CD4-positive, alpha-beta T cell treated with Interleukin-17A for 1 hour (primary cell): ENCODE data around the gene MSL2.
"Not testable (repeated sequence)": the region's sequence is repeated elsewhere in the genome, so short reads cannot be mapped to it uniquely, and the experiment has no call there.

Experiments used
- DNase-seq: peaks from one replicate; pipeline ENCODE4 v3.0.0-alpha.2; 2020

The MSL2 gene

DNA sequence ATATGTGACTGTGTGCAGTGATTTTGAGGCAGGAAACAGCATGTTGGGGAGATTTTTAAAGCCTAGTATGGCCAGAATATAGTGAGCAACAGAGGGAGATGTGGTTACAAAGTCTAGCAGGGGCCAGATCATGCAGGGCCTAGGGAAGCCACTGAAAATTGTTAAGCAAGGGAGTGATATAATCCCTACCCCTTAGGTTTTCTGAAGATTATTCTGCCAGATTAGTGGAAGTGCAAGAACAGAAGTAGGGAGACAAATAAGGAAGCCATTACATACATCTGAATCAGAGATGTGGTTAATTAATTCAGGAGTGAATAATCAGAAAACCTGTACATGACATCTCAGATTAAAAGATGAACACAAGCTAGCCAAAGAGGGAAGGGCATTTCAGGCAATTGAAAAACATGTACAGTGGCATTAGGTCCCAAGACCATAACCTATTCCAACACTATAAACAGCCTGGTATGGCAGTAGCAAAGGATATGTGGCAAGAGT is 54.8 kb downstream of the MSL2 start:
- no peak for DNase-seq

DNA sequence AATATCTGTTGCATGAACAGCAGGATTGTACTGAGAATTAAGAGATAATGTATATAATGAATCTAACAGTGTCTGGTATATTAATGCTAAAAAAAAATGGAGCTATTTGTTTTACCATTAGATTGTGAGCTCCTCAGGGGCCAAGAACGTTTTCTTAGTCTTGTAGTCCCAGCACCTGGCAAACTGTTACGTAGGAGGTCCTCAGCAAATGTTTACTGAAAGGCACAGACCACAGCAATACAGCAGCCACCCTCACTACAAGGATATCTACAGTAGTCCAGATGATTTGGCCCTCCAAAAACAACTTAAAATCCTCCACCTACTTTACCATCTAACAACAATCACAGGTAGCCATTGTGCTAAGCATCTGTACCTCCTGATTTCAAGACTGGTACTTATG is 59.7 kb downstream of the MSL2 start:
- DNase-seq: no peak

DNA sequence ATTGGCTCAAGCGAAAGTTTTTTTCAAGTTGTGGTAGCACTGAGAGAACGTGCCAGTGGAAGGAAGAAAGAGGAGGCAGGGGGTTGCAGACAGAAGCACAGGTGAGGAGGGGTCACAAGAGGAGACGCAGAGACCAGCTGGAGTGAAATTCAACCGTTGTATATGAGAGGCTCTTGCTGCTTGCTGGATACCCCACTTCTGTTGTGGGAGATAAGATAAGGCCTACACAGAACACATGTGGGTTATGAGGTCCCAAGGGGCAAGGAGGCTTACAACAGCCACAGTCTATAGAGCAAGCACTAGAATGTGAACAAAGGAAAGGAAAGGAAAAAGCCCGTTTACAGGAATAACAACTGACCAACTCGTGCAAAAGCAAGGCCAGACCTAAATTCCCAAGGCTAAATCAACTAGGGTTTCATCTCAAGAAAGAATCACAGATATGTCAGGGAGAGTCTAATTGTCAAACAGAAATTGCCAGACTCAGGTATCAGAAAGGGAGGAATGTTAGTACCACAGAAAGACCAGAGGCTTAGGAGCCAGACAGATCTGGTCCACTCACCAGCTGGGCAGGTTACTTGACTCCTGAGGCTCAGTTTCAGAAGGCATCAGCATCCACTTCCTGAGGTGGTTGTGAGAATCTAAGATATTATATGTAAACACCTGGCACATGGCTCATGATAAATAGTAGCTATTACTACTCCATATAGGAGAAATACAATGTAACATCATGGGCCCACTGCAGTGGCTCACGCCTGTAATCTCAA is 60.9 kb downstream of the MSL2 start:
- no peak for DNase-seq

DNA sequence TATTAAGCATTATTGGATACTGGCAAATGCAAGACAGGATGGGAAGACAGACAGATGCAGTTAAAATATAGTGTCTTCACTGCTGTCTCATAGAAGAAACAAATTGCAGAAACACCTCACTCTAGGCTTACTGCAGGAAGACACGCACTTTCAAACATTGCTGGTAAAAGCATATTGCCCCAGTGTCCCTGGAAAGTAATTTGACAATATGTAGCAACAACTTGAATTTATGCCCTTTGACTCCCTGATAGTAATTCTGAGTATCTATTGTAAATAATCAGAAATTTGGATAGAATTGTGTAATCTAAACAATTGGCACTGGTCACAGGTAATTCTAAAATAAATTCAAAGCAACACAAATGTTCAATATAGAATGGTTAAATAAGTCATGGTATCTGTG is 62.0 kb downstream of the MSL2 start:
- DNase-seq: no peak

DNA sequence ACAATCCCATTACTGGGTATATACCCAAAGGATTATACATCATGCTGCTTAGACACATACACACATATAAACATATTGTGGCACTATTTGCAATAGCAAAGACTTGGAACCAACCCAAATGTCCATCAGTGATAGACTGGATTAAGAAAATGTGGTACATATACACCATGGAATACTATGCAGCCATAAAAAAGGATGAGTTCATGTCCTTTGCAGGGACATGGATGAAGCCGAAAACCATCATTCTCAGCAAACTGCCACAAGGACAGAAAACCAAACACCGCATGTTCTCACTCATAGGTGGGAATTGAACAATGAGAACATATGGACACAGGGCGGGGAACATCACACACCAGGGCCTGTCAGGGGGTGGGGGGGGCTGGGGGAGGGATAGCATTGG is 64.5 kb downstream of the MSL2 start:
- not testable (repeated sequence) for DNase-seq

DNA sequence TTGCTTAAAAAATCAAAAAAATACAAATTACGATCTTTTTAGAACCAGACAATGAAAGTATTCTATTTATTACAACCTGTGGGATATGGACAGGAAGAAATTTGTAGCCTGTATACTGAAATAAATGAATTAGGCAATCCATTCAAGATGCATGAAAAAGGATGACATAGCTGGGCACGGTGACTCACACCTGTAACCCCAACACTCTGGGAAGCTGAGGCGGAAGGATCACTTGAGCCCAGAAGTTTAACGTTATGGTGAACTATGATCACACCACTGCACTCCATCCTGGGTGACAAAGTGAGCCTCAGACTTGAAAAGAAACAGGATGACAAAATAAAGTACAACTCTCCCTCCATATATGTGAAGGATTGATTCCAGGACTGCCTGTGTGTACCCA is 74.1 kb downstream of the MSL2 start:
- DNase-seq: no peak

DNA sequence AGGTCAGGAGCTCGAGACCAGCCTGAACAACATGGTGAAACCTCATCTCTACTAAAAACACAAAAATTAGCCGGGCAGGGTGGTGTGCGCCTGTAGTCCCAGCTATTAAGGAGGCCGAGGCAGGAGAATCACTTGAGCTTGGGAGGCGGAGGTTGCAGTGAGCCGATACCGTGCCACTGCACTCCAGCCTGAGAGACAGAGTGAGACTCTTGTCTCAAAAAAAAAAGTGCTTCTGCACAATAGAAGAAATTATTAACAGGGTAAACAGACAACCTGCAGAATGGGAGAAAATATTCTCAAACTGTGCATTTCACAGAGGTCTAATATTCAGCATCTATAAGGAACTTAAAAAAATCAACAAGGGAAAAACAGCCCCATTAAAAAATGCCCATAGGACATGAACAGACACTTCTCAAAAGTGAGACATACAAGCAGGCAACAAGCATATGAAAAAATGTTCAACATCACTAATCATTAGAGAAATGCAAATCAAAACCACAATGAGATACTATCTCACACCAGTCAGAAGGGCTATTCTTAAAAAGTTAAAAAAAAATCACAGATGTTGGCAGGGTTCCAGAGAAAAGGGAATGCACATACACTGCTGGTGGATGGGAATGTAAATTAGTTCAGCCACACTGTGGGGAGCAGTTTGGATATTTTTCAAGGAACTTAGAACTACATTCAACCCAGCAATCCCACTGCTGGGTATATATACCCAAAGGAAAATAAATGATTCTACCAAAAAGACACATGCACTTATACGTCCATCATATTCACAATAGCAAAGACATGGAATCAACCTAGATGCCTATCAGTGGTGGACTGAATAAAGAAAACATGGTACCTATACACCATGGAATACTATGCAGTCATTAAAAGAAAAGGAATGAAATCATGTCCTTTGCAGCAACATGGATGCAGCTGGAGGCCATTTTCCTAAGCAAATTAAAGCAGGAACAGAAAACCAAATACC is 75.5 kb downstream of the MSL2 start:
- DNase-seq: no peak

DNA sequence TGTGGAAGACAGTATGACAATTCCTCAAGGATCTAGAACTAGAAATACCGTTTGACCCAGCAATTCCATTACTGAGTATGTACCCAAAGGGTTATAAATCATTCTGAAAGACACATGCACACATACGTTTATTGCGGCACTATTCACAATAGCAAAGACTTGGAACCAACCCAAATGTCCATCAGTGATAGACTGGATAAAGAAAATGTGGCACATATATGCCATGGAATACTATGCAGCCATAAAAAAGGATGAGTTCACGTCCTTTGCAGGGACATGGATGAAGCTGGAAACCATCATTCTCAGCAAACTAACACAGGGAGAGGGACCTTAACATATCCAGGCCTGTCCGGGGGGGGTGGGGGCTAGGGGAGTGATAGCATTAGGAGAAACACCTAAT is 76.4 kb downstream of the MSL2 start:
- DNase-seq: not testable (repeated sequence)

DNA sequence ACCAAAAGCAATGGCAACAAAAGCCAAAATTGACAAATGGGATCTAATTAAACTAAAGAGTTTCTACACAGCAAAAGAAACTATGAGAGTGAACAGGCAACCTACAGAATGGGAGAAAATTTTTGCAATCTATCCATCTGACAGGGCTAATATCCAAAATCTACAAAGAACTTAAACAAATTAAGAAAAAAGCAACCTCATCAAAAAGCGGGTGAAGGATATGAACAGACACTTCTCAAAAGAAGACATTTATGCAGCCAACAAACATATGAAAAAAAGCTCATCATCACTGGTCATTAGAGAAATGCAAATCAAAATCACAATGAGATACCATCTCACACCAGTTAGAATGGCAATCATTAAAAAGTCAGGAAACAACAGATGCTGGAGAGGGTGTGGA is 76.8 kb downstream of the MSL2 start:
- DNase-seq: not testable (repeated sequence)

DNA sequence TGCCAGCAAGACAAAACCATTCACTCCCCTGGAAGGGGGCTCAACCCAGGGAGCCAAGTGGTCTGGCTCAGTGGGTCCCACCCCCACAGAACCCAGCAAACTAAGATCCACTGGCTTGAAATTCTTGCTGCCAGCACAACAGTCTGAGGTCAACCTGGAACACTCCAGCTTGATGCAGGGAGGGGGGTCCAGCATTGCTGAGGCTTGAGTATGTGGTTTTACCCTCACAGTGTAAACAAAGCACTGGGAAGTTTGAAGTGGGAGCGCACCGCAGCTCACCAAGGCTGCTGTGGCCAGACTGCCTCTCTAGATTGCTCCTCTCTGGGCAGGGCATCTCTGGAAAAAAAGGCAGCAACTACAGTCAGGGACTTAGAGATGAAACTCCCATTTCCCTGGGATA is 81.7 kb downstream of the MSL2 start:
- DNase-seq: no peak

DNA sequence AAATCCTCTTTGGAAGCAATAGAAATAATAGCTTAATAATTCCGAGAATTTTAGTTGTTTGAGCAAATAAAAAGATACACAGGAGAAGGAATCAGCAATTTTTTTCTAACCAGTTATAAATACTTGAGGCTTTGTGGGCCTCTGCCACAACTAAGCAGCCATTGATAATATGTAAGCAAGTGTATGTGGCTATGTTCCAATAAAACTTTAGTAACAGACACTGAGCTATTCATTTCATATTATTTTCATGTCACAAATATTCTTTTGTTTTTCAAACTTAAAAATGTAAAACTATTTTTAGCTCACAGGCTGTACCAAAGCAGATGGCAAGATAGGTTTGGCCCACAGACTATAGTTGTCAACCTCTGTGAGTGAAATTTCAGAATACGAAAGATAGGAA is 85.7 kb downstream of the MSL2 start:
- DNase-seq: no peak

DNA sequence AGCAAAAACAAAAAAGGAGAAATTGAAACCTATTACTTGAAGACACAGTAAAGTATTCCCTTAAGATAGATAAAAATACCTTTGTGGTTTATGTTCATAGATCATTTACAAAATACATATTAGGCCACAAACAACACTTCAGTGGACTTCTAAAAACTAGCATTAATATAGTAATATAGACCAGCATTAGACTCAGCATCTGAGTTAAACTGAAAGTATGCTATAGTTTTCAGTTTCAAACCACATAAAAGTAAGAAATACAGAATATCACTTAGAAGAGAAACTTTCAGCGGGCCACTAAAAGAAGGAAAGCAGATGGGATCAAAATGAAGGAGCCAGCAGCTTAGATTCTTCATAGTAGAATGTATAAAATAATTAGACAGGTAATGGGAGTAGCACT is 86.6 kb downstream of the MSL2 start:
- no peak for DNase-seq

DNA sequence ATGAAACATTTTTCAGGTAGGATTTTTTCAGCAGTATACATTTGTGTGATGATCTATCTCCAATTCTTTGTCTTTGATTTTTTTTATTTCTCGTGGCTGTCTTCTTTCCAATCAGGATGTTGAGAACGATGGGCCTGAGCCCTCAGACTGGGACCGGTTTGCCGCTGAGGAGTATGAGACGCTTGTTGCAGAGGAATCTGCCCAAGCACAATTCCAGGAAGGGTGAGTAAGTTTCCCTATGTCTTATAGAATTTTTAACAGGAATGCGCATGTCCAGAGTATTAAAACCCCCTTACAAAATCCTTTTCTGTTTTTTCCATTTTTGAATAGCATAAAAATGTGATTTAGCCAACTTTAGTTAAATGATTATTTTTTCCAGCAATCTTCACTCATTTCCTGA is 90.0 kb downstream of the MSL2 start:
- no peak for DNase-seq

DNA sequence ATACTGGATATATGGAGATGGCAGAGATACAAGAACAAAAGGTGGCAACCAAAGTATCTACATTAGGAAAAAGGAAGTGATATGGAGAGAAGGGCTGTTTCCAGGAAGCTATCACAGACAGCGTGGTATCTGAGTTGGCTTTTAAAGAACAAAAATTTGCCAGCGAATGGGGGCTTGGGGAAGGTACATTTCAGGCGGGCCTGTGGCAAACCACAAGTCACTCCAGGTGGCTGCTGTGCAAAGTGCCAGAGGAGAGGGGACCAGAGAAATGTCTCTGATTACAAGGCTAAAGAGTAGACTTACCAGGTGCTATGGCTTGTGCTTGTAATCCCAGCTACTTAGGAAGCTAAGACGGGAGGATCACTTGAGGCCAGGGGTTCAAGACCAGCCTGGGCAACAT is 91.1 kb downstream of the MSL2 start:
- no peak for DNase-seq
